Activated T-cell treated with anti-CD3 and anti-CD28 coated beads for 1 hour (primary cell): ENCODE measurements around the gene MANBA.
"Not testable (repeated sequence)": the region's sequence is repeated elsewhere in the genome, so short reads cannot be mapped to it uniquely, and the experiment has no call there.

Source experiments
- DNase-seq: peaks from one replicate; pipeline ENCODE4 v3.0.0-alpha.2; 2020; ENCODE audit warnings: low read depth

MANBA gene

DNA sequence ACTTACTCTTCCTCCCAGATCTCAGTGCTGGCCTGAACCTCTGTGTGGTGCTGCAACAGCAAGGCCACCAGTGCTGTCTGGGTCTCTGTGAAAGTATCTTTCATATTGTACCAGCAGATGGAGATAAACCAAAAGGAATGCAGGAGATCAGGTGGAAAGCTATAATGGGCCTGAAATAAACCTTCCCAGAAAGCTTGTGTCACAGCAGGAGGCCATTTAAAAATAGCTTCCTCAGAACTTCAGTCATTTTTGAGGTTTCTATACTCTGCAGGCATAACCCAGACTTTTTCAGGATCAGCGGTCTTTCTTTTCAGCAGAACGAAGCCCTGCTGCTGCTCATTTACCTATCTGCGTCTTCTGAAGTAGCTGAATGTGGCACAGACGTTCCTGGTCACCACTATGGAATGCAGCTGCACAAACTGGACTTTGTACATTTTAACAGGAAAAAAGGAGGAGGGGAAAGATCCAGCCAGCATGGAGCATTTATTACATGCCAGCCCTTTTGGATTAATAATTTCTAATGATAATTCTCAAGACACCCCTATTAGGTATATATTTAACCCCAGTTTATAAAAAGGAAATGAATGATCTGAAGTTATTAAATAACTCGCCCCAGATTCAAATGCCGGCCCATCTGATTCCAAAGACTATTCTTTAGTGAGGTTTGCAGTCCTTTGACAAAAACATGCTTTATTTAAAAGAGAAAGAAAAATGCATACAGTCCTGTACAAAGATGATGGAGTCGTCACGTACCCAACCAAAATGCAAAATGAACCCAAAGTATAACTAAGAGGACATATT lies 139.9 kb downstream of the MANBA start:
- no peak for DNase-seq

DNA sequence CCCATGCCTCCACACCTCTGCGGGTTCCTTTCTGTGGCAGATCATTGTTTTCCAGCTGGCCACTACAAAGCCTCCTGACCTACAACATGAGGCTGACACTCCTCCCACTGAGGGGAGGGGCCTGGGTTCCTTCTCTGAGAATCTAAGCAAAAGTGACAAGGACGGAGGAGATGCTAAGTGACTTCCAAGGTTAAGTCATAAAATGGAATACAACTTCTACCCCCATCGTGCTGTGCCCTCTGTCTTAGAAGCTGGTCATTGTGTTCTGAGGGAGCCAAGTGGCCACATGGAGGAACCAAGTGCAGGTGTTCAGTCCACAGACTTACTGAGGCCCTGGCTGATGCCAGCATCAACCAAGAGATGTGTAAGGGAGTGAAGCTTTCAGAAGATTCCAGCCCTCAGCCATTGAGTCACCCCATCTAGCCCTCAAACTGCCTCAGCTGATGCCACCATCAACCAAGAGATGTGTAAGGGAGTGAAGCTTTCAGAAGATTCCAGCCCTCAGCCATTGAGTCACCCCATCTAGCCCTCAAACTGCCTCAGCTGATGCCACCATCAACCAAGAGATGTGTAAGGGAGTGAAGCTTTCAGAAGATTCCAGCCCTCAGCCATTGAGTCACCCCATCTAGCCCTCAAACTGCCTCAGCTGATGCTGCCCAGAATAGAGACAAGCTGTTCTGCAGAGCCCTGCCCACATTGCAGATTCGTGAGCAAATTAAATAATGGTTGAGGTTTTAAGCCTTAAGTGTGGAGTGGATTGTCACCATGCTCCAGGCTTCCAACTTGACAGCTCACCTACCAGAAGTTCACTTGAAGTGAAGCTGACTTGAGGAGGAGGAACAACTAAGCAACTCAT lies 140.8 kb downstream of the MANBA start:
- not testable (repeated sequence) for DNase-seq

GRCh38 chr4:102619021-102619420 lies 141.7 kb downstream of the MANBA start:
- not testable (repeated sequence) for DNase-seq

DNA sequence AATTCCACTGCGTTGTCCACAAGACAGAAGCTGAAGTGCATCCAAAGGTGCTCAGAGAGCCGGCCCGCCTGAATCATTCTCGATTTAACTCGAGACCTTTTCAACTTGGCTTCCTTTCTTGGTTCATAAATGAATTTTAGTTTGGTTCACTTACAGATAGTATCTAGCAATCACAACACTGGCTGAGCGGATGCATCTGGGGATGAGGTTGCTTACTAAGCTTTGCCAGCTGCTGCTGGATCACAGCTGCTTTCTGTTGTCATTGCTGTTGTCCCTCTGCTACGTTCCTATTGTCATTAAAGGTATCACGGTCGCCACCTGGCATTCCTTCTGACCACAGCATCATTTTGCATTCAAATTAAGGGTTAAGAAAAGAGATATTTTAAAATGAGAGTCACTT lies 144.1 kb downstream of the MANBA start:
- no peak for DNase-seq

DNA sequence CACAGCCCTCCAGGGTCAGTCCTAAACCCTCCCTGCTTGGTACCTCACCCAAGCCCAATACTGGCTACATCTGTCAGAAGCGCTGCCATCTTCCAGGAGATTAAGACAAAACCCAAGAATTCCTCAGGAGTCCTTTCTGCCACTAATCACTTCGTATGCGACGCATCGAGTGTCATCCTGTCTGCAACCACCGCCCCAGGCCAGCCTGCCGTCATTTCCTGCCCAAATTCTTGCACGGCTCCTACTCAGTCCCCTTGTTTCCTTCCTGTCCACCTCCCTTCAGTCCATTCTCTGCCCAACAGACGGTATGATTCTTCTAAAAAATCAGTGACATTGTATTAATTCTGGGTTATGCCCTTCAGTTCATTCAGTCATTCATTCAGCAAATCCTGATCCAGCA lies 146.0 kb downstream of the MANBA start:
- no peak for DNase-seq

GRCh38 chr4:102612824-102613366 lies 147.9 kb downstream of the MANBA start:
- no peak for DNase-seq

GRCh38 chr4:102612210-102612609 lies 148.6 kb downstream of the MANBA start:
- DNase-seq = no peak

DNA sequence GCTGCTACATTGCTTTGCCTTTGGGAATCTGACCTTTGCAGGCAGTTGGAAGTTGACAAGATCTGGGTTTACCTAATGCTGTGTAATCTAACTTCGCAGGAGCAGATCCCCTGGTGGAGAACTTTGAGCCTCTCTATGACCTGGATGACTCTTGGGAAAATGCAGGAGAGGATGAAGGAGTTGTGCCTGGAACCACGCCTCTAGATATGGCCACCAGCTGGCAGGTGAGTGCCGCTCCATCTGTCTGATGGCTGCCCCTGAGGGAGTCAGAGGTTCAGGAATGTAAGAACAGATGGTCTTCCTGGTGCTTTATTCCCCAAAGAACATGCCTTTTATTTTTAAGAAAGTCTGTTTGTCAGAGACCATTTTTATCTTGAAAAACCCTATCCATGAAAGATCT lies 150.3 kb downstream of the MANBA start:
- no peak for DNase-seq

DNA sequence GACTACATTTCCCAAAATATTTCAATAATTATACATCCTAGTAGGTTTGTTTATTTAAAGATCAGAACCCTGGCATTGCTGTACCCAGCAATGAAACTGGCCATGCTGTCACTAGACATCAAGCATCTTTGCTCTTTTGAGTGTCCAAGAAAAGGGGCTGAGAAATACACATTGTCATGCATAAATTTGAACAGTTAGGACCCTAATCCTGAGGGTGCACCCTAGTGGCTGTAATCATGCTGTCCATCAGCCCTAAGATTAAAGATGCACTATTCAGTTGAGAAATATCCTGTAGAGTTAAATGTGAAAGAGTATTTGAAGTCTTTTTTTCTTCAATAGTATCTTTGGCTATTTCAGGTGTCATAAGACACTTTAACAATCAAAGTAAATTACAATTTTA lies 150.8 kb downstream of the MANBA start:
- DNase-seq = no peak

GRCh38 chr4:102608190-102608589 lies 152.6 kb downstream of the MANBA start:
- DNase-seq = no peak

DNA sequence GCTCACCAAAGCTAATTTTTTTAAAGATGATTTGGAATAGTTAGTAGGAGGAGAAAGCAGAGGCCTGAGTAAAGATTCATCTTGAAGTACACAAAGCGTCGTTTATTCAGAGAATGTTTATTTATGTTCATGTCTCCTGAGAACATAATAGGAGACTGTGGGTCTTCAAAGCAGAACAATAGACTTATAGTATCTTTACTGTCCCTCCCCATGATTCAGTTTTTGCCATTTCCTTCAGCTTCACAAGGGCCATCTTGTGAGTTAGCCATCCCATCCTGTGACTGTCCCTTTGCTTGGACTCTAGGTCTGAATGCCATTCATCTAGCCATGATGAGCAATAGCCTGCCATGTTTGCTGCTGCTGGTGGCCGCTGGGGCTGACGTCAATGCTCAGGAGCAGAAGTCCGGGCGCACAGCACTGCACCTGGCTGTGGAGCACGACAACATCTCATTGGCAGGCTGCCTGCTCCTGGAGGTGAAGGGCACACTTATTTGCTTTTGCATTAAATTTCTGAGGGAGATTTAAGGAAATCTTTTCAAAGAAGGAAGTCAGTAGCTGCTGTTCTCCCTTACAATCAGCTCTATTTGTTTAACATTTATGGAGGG lies 153.8 kb downstream of the MANBA start:
- no peak for DNase-seq

- no peak for DNase-seq
These were observed 154.5 kb downstream of the MANBA start for GRCh38 chr4:102606261-102606660.

GRCh38 chr4:102604222-102604940 lies 156.4 kb downstream of the MANBA start:
- no peak for DNase-seq

- DNase-seq = no peak
These were observed 159.1 kb downstream of the MANBA start for GRCh38 chr4:102601586-102602227.

DNA sequence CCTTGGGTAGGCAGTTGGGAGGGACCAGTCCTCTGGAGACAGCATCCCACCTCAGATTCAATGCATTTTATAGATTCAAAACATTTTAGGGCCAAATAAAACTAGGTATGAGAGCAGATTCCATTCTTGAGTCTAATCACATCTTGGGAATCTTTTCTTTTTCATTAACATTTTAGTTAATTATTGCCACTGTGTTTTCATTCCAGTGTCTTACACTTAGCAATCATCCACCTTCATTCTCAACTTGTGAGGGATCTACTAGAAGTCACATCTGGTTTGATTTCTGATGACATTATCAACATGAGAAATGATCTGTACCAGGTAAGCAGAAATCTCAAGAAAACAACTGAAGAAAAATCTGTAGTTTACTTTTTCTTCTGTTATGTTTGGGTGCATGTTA lies 160.1 kb downstream of the MANBA start:
- no peak for DNase-seq

DNA sequence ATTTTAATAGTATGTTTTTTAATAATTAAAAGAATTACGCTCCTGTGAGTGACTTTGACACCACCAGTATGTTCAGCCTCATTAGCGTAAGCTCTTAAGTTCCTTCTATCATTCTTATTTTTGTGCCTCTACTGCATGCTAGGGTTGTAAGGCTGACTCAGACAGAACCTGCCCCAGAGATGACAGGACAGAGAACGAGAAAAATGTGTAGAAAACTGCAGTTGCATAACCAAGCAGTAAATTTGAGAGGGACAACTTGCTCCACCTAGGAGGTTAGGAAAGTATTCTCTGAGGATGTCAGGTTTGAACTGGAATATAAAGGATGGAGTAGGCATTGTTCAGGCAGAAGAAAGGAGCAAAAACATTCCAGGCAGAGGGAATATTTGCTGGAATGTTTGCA lies 160.9 kb downstream of the MANBA start:
- DNase-seq = no peak

DNA sequence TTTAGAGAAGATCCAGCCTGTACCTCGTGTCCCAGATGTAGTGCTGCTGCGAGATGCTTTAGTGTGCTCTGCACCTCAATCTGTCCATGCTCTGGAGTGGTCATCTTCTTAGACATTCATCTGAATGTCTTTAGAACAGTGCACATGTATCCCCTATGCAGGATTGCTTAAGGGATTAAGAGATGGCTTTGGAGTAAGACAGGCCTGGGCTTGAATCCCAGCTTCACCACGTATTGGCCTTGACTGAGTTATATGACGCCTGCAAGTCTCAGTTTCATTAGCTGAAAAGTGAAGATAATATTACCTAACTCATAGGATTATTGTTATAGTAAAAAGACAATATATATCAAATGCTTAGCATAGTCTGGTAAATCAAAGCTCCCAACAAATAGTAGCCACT lies 161.3 kb downstream of the MANBA start:
- DNase-seq = no peak

DNA sequence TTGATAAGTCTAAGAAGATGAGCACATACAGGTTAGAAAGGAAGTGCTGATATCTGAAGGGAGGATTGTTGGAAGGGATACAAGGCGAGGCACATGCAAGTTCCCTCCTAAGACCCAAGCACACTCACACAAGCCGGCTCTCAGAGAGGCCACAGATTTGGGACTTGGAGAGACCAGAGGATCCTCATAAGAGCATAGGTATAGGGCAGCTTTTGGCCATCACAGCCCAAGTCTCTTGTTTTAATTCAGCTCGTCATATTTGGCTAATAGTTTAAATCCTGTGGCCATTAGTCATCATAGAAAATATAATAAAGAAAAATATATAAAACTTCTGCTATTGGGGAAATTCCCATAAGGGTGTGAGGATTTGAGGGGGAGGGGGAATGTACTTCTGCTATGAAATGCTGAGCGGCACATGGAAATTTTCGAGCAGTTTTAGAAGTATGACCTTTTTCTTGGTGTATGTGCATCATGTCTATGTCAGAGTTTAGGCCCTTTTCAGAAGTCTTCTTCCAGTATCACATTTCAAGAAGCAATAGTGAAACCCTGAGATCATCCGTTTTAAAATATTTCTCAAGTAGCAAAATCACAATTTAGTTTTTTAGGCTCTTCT lies 161.9 kb downstream of the MANBA start:
- no peak for DNase-seq

GRCh38 chr4:102598086-102598761 lies 162.5 kb downstream of the MANBA start:
- DNase-seq = no peak

DNA sequence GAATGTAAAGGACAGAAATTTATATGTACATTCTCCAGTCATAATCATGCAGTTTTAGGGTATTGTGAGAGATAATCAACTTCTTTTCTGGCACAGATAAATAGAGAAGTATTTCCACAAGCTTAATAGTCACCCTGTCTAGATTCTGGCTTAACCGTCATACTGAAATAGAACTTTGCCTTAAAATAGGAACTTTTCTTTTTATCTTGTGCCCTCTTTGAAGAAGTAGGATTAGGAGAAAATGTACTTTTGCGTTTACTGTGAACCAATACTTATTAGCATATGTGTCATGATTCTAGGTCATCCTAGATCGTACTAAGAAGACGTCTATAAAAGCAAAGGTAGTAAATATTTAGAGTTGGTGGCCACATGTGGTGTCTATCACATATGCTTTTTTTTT lies 164.2 kb downstream of the MANBA start:
- no peak for DNase-seq
